Activated naive CD4-positive, alpha-beta T cell treated with anti-CD3 and anti-CD28 coated beads, Interleukin-2, amount 50 U/mL, for 72 hours (primary cell): ENCODE data around the gene LHX3. TPM values are rescaled to one million over a fixed set of nuclear protein-coding genes. Genes with fewer than 3 reads are reported as not detected.
A peak's percentile ranks its signal among the peaks of the same experiment; 100 is the strongest.
"Not testable (repeated sequence)": the region's sequence is repeated elsewhere in the genome, so short reads cannot be mapped to it uniquely, and the experiment has no call there.

Experiments used
- ATAC-seq, 2 donors: fragments of 150-1000 bp; cut with Tn5 transposase; 2 replicates each; pipeline ENCODE4 v1.10.0; 2021; ENCODE audit warnings: mild to moderate bottlenecking in 2 of 2, moderate library complexity in 2 of 2
- DNase-seq, 2 donors: peaks; one replicate each; pipeline ENCODE4 v3.0.0; 2021 to 2022; ENCODE audit warnings: low spot score in 2 of 2
- H3K27ac Mint-ChIP-seq, 2 donors: one replicate each; pipeline ENCODE4 v1.8.0; 2022; ENCODE audit warnings: mild to moderate bottlenecking in 2 of 2, mixed read lengths in 2 of 2
- H3K36me3 Mint-ChIP-seq, 2 donors: one replicate each; pipeline ENCODE4 v1.8.0; 2022; ENCODE audit warnings: mixed read lengths in 2 of 2
- H3K9me3 Mint-ChIP-seq, 2 donors: one replicate each; pipeline ENCODE4 v1.8.0; 2022; ENCODE audit warnings: mixed read lengths in 2 of 2
- total RNA-seq, 2 donors: library from RNA; stranded (reverse); gene quantifications; one replicate each; pipeline ENCODE4 v1.2.3, GENCODE V29; 2022

Gene LHX3
- total RNA-seq, 2 donors from 2014 or later = 0.08 to 0.11 TPM

DNA sequence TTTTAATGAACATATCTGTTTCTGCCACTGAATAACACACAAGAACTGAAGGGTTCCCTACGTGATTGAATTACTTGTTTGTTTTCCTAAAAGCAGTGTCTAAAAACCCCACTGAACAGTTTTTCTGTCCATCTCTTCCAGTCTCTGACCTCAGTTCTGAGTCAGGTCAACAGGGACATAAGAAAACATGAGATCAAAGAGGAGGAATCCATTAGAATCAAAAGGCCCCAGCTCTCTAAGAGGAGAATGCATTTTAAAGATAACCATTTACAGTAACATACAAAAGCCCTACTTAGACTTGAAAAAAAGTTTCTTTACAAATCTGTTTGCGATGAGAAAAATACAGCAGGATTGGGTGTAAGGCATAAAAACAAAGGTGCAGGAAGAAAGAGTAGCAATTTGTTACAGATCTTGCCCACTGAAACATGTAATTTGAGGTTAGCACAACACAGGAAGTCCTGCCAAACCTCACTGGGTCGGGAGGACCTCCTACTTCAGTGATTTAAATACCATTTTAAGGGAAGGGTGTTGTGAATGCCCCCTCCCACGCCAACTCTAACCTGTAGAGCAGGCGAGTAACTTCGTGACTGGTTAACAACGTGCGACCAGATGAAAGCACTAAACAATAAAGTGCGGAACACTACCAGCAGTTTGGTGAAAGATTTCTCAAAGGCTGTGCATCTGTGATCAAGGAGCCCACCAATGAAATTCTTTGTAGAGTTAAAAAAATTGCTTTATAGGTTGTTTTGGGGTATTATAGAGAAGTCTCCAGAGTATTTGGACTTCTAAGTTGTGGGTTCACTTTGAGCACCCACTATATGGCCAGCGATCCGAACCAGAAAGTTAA, 39.4 kb upstream of the LHX3 start:
- H3K9me3 Mint-ChIP-seq = no peaks in the 10 kb centered on the region
- H3K36me3 Mint-ChIP-seq = peaks cover 7 to 9% of the 10 kb centered on the region in 2 donors
- peak; percentile 77 to 81 for ATAC-seq
- peak overlapping the region; percentile 95 for H3K27ac Mint-ChIP-seq
- peak; percentile 63 to 70 for DNase-seq

- peaks cover 7 to 9% of the 10 kb centered on the region in 2 donors for H3K36me3 Mint-ChIP-seq
- ATAC-seq (peak in 1 of 2 donors; percentile 54), DNase-seq (no peak)
- no peaks in the 10 kb centered on the region for H3K9me3 Mint-ChIP-seq
- H3K27ac Mint-ChIP-seq = peak overlapping the region; percentile 95
Measured at GRCh38 chr9:136243631-136244030, 38.7 kb upstream of the LHX3 start.

DNA sequence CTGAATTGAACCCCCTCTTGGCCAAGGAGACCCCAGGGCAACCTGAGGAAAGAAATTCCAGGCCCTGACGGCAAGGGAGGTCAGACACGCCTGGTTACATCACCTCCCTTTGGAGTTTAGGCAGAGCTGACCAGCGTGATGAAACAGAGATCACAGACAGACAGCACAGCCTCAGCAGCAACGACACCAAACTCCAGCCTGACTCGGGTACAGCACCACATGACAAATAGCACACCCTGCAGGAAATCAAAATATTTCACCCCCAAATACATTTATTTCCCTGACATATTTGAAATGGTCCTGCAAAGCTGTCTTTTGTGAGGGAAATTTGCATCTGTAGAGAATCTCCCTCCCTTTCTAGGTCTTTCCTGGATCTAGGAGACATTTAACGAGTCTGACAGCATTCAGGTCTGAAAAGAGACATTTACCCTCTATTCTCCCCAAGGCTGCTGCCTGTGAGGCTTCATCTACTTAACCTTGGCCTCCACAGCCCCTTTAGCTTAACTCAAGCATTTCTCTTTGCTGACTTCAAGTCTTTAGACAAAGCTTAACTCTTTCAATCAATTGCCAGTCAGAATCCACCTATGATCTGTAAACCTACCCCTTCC, 38.1 kb upstream of the LHX3 start:
- peaks cover 7 to 9% of the 10 kb centered on the region in 2 donors for H3K36me3 Mint-ChIP-seq
- H3K27ac Mint-ChIP-seq = peak overlapping the region; percentile 95
- DNase-seq (no peak), ATAC-seq (no peak)
- no peaks in the 10 kb centered on the region for H3K9me3 Mint-ChIP-seq

- H3K27ac Mint-ChIP-seq = no peak overlapping the region
- ATAC-seq (no peak), DNase-seq (no peak)
- peaks cover 7 to 9% of the 10 kb centered on the region in 2 donors for H3K36me3 Mint-ChIP-seq
- no peaks in the 10 kb centered on the region for H3K9me3 Mint-ChIP-seq
Measured at GRCh38 chr9:136242248-136242647, 37.3 kb upstream of the LHX3 start.

- Mint-ChIP-seq H3K36me3 (peaks cover 7 to 9% of the 10 kb centered on the region in 2 donors), H3K9me3 (no peaks in the 10 kb centered on the region), H3K27ac (peak overlapping the region in 1 of 2 donors; percentile 36)
- ATAC-seq (no peak), DNase-seq (no peak)
Measured at GRCh38 chr9:136241542-136241941, 36.6 kb upstream of the LHX3 start.

DNA sequence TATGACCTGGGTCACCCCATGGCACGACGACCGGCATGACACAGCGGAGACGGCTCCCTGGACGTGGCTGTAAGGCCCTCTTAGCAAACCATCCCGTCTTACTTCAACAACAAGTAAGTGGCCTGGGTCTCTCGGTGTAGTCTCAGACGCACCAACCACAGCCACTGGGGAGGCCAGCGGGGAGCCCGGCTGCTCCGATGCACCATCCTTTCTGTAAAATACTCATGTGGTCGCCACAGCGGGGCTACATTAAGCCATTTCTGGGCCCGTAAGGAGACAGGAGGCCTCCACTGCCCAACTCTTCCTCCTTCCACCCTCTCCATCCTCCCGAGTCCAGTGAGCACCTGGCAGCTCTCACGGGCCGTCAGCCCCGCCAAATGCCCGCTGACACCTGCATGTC, 36.0 kb upstream of the LHX3 start:
- ATAC-seq (no peak), DNase-seq (no peak)
- no peaks in the 10 kb centered on the region for H3K9me3 Mint-ChIP-seq
- peaks cover 7 to 9% of the 10 kb centered on the region in 2 donors for H3K36me3 Mint-ChIP-seq
- H3K27ac Mint-ChIP-seq = peak overlapping the region; percentile 36

DNA sequence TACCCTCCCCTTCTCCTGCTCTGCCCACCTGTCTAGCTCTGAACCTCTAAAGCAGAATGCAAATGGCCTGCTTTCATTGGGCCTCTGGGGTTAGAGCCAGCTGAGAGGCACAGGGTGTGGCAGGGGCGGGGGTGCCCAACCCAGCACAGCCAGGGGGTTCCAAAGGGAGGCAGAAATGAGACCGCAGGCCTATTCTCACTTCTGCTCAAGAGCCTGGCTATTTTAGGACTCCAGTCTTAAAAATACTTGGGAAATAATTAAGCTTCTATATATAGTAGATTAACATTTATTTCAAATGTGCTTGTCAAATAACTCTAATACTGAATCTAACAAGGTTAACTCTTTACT, 35.0 kb upstream of the LHX3 start:
- ATAC-seq = no peak
- Mint-ChIP-seq H3K27ac (no peak overlapping the region), H3K36me3 (peaks cover 5 to 6% of the 10 kb centered on the region in 2 donors), H3K9me3 (no peaks in the 10 kb centered on the region)
- DNase-seq = no peak

- DNase-seq (no peak), ATAC-seq (no peak)
- Mint-ChIP-seq H3K9me3 (no peaks in the 10 kb centered on the region), H3K36me3 (peaks cover 0 to under 1% of the 10 kb centered on the region in 2 donors), H3K27ac (peak overlapping the region; percentile 44 to 64)
Measured at GRCh38 chr9:136239135-136239982, 34.4 kb upstream of the LHX3 start.

- DNase-seq (no peak), ATAC-seq (no peak)
- Mint-ChIP-seq H3K27ac (peak overlapping the region; percentile 64 to 69), H3K9me3 (no peaks in the 10 kb centered on the region), H3K36me3 (no peaks in the 10 kb centered on the region)
Measured at GRCh38 chr9:136238342-136238732, 33.4 kb upstream of the LHX3 start.

DNA sequence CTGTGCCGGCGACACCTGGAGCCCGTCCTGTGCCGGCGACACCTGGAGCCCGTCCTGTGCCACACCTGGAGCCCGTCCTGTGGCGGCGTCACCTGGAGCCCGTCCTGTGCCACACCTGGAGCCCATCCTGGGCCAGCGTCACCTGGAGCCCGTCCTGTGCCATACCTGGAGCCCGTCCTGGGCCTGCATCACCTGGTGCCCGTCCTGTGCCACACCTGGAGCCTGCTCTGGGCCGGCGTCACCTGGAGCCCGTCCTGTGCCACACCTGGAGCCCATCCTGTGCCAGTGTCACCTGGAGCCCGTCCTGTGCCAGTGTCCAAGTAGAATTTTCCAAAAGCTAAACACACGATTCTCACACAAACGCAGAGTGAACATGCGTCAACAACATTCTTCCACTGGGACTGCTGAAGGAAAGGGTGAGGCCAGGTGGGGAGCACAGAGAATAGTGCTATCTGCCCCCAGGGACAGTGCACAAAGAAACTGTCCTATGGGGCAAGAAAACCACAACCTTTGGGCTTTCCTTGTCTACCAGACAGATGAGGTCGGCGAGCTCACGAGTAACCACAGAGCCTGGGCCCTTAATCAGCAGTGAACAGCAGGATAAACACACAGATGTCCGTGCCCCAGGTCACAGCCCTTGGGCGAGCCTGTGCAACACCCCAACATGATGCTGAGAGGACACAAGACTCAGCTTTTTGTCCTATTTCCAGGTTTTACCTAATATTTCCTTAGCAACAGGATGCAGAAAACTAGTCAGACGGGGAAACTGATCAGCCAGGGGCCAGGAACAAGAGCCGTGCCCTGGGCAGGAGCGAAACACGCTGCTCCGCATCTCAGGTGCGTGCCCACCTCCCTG, 32.8 kb upstream of the LHX3 start:
- ATAC-seq = no peak
- H3K9me3 Mint-ChIP-seq = no peaks in the 10 kb centered on the region

GRCh38 chr9:136236471-136237410, 31.8 kb upstream of the LHX3 start:
- H3K9me3 Mint-ChIP-seq, H3K27ac Mint-ChIP-seq, ATAC-seq, DNase-seq, H3K36me3 Mint-ChIP-seq: not testable (repeated sequence)

More for the DNA sequence above, 32.8 kb upstream of the LHX3 start:
- Mint-ChIP-seq H3K36me3 (no peaks in the 10 kb centered on the region), H3K27ac (no peak overlapping the region)
- DNase-seq = no peak

DNA sequence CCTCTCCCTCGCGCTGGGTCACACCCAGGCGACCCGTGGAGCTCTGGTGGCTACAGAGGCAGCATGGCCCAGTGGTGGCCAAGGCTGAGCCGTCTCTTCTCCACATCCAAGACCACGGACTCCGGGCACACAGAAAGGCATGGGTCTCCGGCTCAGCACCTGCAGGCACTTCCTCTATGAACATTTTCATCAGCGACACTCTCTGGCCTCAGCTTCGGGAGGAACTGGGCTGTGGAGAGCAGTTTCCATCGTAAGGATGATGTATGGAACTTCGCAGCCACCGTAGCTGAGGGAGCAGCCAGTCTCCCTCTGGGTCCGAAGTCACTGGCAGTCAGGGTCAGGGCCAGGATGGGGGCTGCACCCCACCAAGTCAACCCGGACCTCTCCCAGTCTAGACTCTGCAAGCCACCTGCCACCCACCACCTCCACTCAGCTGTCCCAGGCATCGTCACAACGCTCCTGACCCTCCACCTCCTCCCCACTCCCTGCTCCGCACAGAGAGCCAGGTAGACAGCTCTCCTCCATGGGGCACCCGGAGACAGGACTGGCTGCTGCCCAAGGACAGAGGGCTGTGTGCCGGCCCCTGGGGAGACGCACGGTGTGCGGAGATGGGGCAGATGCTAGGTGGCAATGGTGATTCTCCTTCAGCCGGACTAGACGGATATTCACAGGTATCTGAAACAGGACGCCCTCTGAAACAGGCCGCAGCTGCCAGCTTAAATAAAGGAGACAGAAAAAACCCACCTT, 31.0 kb upstream of the LHX3 start:
- H3K9me3 Mint-ChIP-seq = no peaks in the 10 kb centered on the region
- no peak overlapping the region for H3K27ac Mint-ChIP-seq
- DNase-seq = no peak
- no peaks in the 10 kb centered on the region for H3K36me3 Mint-ChIP-seq
- no peak for ATAC-seq

DNA sequence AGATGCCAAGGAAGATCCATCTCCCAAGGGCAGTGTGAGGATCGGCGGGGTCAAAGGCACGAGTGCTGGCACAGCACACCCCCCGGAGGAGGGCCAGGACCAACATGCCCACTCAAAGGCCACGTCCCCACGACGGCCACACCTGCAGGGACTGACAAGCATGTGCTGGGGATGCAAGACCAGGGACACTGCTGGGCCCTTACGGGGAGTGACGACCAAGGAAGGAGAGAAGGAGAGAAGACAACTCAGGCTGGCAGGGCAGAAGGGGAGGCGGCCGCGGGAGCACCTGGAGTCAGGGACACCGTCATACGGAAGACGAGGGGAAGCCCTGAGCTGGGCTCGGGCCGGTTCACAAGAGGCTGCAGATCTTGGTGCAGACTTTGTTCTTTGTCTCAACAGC, 30.2 kb upstream of the LHX3 start:
- Mint-ChIP-seq H3K36me3 (no peaks in the 10 kb centered on the region), H3K9me3 (no peaks in the 10 kb centered on the region), H3K27ac (peak overlapping the region in 1 of 2 donors; percentile 48)
- DNase-seq (no peak), ATAC-seq (no peak)

DNA sequence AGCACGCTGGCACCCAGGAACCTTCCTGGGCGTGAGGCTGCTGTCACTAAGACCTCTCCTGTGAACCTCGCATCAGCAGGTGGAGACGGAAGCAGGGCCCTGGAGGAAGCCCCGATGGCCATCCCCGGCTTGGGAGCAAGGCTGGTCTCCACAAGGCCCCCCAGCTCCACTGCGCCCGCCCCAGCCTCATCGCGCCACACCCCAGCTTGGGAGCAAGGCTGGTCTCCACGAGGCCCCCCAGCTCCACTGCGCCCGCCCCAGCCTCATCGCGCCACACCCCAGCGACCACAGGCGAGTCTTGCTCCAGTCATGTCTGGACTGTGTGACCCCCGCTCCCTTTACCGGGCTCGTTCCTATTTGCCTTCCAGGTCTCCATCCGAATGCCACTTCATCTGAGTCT, 29.7 kb upstream of the LHX3 start:
- H3K9me3 Mint-ChIP-seq = no peaks in the 10 kb centered on the region
- ATAC-seq = no peak
- no peak for DNase-seq
- no peaks in the 10 kb centered on the region for H3K36me3 Mint-ChIP-seq
- H3K27ac Mint-ChIP-seq = peak overlapping the region; percentile 36 to 48

DNA sequence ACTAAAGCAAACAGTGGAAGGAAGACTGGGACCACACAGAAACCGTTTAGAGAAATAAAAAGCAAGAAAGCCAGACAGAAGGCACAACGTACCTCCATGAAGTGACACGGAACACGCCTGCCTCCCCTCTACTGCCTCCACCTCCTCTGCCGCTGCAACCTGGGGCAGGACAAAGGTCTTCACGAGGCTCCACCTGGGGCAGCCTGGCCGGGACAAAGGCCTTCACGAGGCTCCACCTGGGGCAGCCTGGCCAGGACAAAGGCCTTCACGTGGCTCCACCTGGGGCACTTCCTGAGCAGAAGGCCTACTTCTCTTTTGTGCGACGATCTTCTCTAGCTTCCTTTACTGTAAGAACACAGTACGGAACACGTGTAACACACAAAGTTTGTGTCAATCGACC, 28.9 kb upstream of the LHX3 start:
- Mint-ChIP-seq H3K27ac (peak overlapping the region in 1 of 2 donors; percentile 48), H3K36me3 (no peaks in the 10 kb centered on the region), H3K9me3 (no peaks in the 10 kb centered on the region)
- no peak for ATAC-seq
- no peak for DNase-seq
